Thyroid gland (tissue), 4 donors: ENCODE results near the gene ECSCR.

Source experiments
- POLR2A ChIP-seq, 2 donors: fragments of 450-650 bp; IDR thresholded peaks; one replicate each; pipeline ENCODE4 v1.6.1; 2017; ENCODE audit warnings: antibody characterized with exemption in 2 of 2, mild to moderate bottlenecking in 2 of 2, moderate library complexity in 1 of 2
- TF ChIP-seq, protein P1 (sequence below), 6 experiments: fragments of 200-600 bp in 3 of 6; fragments of 450-650 bp in 3 of 6; sonication (generic) in 3 of 6; IDR thresholded peaks; one replicate each; pipeline ENCODE4 v1.5.1; 2016 to 2019; ENCODE audit warnings: antibody characterized with exemption in 6 of 6, mild to moderate bottlenecking in 2 of 6, inconsistent platforms in 1 of 6, moderate library complexity in 1 of 6

DNA sequence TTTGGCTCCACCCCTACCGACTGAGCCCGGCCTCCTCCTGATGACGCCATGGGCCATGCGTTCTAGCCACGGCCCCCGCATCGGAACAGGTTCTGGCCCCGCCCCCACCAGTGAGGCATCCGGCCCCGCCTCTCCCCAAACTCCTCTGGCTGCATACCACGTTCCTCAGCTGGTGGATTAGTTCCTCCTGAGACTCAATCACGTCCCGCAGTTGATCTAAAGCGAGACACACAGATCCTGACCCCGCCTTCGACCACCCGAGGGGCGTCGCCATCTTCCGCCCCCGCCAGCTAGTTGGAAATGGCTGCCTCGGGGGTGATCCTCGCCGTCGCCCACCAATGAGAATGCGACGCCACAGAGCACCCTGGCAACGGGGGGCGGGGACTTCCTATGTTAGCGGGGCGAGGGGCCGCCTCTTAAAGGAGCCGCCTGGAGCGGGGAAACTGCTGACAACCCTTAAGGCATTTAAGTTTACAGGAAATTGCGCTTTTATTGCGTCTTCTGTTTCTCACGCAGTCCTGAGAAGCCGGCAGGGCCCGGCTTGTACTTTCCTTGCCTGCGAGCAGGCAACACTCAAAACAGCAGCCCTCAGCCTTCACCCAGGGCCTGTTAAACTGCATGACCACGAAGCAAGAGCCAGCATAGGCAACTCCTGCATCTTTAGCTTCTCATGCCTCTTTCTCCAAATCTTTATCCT, 58.6 kb downstream of the ECSCR start, which contains the start of gene SPATA24:
- TF ChIP-seq, protein P1, sequence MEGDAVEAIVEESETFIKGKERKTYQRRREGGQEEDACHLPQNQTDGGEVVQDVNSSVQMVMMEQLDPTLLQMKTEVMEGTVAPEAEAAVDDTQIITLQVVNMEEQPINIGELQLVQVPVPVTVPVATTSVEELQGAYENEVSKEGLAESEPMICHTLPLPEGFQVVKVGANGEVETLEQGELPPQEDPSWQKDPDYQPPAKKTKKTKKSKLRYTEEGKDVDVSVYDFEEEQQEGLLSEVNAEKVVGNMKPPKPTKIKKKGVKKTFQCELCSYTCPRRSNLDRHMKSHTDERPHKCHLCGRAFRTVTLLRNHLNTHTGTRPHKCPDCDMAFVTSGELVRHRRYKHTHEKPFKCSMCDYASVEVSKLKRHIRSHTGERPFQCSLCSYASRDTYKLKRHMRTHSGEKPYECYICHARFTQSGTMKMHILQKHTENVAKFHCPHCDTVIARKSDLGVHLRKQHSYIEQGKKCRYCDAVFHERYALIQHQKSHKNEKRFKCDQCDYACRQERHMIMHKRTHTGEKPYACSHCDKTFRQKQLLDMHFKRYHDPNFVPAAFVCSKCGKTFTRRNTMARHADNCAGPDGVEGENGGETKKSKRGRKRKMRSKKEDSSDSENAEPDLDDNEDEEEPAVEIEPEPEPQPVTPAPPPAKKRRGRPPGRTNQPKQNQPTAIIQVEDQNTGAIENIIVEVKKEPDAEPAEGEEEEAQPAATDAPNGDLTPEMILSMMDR (IDR thresholded peaks at IDR 0.05) = no peak
- TF ChIP-seq POLR2A (IDR thresholded peaks at IDR 0.05) = peak in 1 of 2 donors; percentile 45
